HS-27A (cell line): Measurements from ENCODE around the gene STK38L.

Experiments
- DNase-seq: peaks from one replicate; pipeline ENCODE4 v3.0.0-alpha.2; 2012; ENCODE audit warnings: low read depth, missing footprints

STK38L gene

GRCh38 chr12:27347779-27348178 is 103.7 kb downstream of the STK38L start:
- DNase-seq = no peak

- DNase-seq = no peak
Observed at GRCh38 chr12:27351476-27351875, 107.4 kb downstream of the STK38L start.

GRCh38 chr12:27355486-27355885 is 111.4 kb downstream of the STK38L start:
- no peak for DNase-seq

GRCh38 chr12:27355979-27356378 is 111.9 kb downstream of the STK38L start:
- no peak for DNase-seq

GRCh38 chr12:27359578-27360340 is 115.7 kb downstream of the STK38L start:
- no peak for DNase-seq

GRCh38 chr12:27361372-27361771 is 117.3 kb downstream of the STK38L start:
- DNase-seq = no peak

GRCh38 chr12:27366621-27367020 is 122.5 kb downstream of the STK38L start:
- DNase-seq = no peak

GRCh38 chr12:27367078-27367477 is 123.0 kb downstream of the STK38L start:
- DNase-seq = no peak
